B cell (primary cell): ENCODE results near the gene NCOA1. TPM values are rescaled to one million over a fixed set of nuclear protein-coding genes. Genes with fewer than 3 reads are reported as not detected.

Experiments used
- ATAC-seq: fragments of 200-7000 bp; cut with Tn5 transposase; one replicate; pipeline ENCODE4 v1.10.0; 2021; ENCODE audit warnings: low read depth, mild to moderate bottlenecking, moderate number of reproducible peaks, moderate library complexity
- CTCF ChIA-PET: fragments of 350-600 bp; sonication (Branson Sonifier 250); formaldehyde crosslinking; loops from one replicate; lab custom pipeline; 2021; ENCODE audit warnings: antibody characterized with exemption, inconsistent platforms; lab: Charles Lee
- POLR2A ChIA-PET: fragments of 350-600 bp; sonication (Branson Sonifier 250); formaldehyde crosslinking; loops from one replicate; lab custom pipeline; 2021; ENCODE audit warnings: antibody characterized with exemption; lab: Charles Lee
- DNase-seq: peaks from one replicate; pipeline ENCODE4 v3.0.0; 2013
- H2AFZ ChIP-seq: 2 replicates; pipeline ENCODE4 v1.6.1; 2012; ENCODE audit warnings: mild to moderate bottlenecking, low read depth, low read length; ENCODE audit not compliant: insufficient read depth, poor library complexity, severe bottlenecking
- H3K27ac ChIP-seq, 2 donors: 1 replicate in 1 of 2; 2 replicates in 1 of 2; pipeline ENCODE4 v1.5.1; 2012 to 2013; ENCODE audit warnings: low read length in 2 of 2, mild to moderate bottlenecking in 2 of 2, moderate library complexity in 1 of 2
- H3K27me3 ChIP-seq, 4 experiments: fragments of 200-600 bp in 1 of 4; sonication (generic) in 1 of 4; replicated peaks in 1 of 4; 1 replicate in 2 of 4; 2 replicates in 2 of 4; pipeline versions ENCODE4 v1.6.1 to v1.7.0; 2013 to 2016; ENCODE audit warnings: low read length in 3 of 4, mild to moderate bottlenecking in 2 of 4, mixed read lengths in 1 of 4, moderate library complexity in 1 of 4; ENCODE audit not compliant: insufficient read depth in 4 of 4, control insufficient read depth in 3 of 4; ENCODE audit errors: control extremely low read depth in 1 of 4
- H3K36me3 ChIP-seq, 2 experiments: replicated peaks in 1 of 2; 1 replicate in 1 of 2; 2 replicates in 1 of 2; pipeline versions ENCODE4 v1.6.1 to v1.7.1; 2013; ENCODE audit warnings: low read length in 1 of 2; ENCODE audit not compliant: insufficient read depth in 2 of 2, control insufficient read depth in 1 of 2; ENCODE audit errors: control extremely low read depth in 1 of 2, extremely low read depth in 1 of 2
- H3K4me1 ChIP-seq, 2 donors: fragments of 200-600 bp in 1 of 2; sonication (generic) in 1 of 2; 1 replicate in 1 of 2; 2 replicates in 1 of 2; pipeline versions ENCODE4 v1.5.1 to v1.6.1; 2013 to 2017; ENCODE audit warnings: low read length in 2 of 2; ENCODE audit not compliant: control insufficient read depth in 2 of 2, insufficient read depth in 2 of 2
- H3K4me2 ChIP-seq: replicated peaks from 2 replicates; pipeline ENCODE3; 2012; ENCODE audit warnings: mild to moderate bottlenecking, low read depth, low read length; ENCODE audit not compliant: poor library complexity, severe bottlenecking
- H3K4me3 ChIP-seq, 5 experiments: fragments of 200-600 bp in 1 of 5; sonication (generic) in 1 of 5; 1 replicate in 3 of 5; 2 replicates in 2 of 5; pipeline versions ENCODE4 v1.5.1 to v1.7.0; 2011 to 2016; ENCODE audit warnings: low read length in 4 of 5, mild to moderate bottlenecking in 4 of 5, low read depth in 2 of 5, control low read depth in 1 of 5, moderate library complexity in 1 of 5; ENCODE audit not compliant: insufficient read depth in 1 of 5; ENCODE audit errors: control extremely low read depth in 1 of 5, extremely low read depth in 1 of 5
- H3K79me2 ChIP-seq: fragments of 200-600 bp; sonication (generic); one replicate; pipeline ENCODE4 v1.6.0; 2016; ENCODE audit warnings: low read length; ENCODE audit not compliant: control insufficient read depth, insufficient read depth
- H3K9ac ChIP-seq: fragments of 200-600 bp; sonication (generic); 2 replicates; pipeline ENCODE4 v1.6.1; 2017; ENCODE audit warnings: mild to moderate bottlenecking, low read length, moderate library complexity
- H3K9me3 ChIP-seq, 3 donors: one replicate each; pipeline versions ENCODE4 v1.6.1 to v1.7.1; 2013; ENCODE audit warnings: low read length in 2 of 3; ENCODE audit not compliant: control insufficient read depth in 2 of 3, insufficient read depth in 1 of 3; ENCODE audit errors: control extremely low read depth in 1 of 3
- H4K20me1 ChIP-seq: 2 replicates; pipeline ENCODE4 v1.6.0; 2012; ENCODE audit warnings: mild to moderate bottlenecking, low read length; ENCODE audit not compliant: insufficient read depth, control insufficient read depth, poor library complexity, severe bottlenecking
- H3K27ac Mint-ChIP-seq: one replicate; pipeline ENCODE4 v1.8.0; 2021; ENCODE audit warnings: mixed read lengths
- H3K27me3 Mint-ChIP-seq: one replicate; pipeline ENCODE4 v1.8.0; 2021; ENCODE audit warnings: mixed read lengths
- H3K4me1 Mint-ChIP-seq: one replicate; pipeline ENCODE4 v1.8.0; 2021; ENCODE audit warnings: mixed read lengths
- H3K4me3 Mint-ChIP-seq: one replicate; pipeline ENCODE4 v1.8.0; 2021; ENCODE audit warnings: mixed read lengths
- H3K9me3 Mint-ChIP-seq: one replicate; pipeline ENCODE4 v1.8.0; 2022; ENCODE audit warnings: mixed read lengths; ENCODE audit not compliant: insufficient read depth
- CTCF ChIP-seq: fragments of 200-600 bp; IDR thresholded peaks from one replicate; pipeline ENCODE4 v1.8.0; 2022; ENCODE audit warnings: antibody characterized with exemption, mild to moderate bottlenecking
- EZH2 ChIP-seq: IDR thresholded peaks from 2 replicates; pipeline ENCODE4 v1.6.1; 2012; ENCODE audit warnings: borderline replicate concordance, low read depth, mild to moderate bottlenecking, moderate library complexity, low read length; ENCODE audit not compliant: insufficient read depth, poor library complexity, severe bottlenecking
- WGBS: methylation state at CpG from one replicate; pipeline ENCODE4 v1.1.5; 2013; ENCODE audit warnings: missing lambda C conversion rate; ENCODE audit not compliant: insufficient coverage; 5-methylcytosine and 5-hydroxymethylcytosine counted together
- intact Hi-C: fragments of 100-400 bp; cut with micrococcal nuclease; formaldehyde crosslinking; loops from one replicate; pipeline ENCODE4 v1.10.0; 2022
- polyA plus RNA-seq: library from polyadenylated mRNA; depleted of rRNA; stranded (reverse); fragments of >200 nt; gene quantifications from 2 replicates; pipeline ENCODE4 v1.2.3, GENCODE V29; 2012
- total RNA-seq, 2 donors: library from RNA; stranded (reverse); fragments of 120-200 nt in 1 of 2; gene quantifications; 1 replicate in 1 of 2; 2 replicates in 1 of 2; pipeline versions ENCODE4 v1.2.3 to v1.2.4, GENCODE V29; 2013 to 2022

NCOA1 gene
- total and polyA plus RNA-seq, 2 donors (not counting 1 experiment from before 2014, with no cell fraction given) = 11.6 to 49.1 TPM

GRCh38 chr2:24672589-24672988, 181.5 kb downstream of the NCOA1 start:
- H3K4me3 ChIP-seq = no peak overlapping the region
- H3K4me1 ChIP-seq = no peaks in the 10 kb centered on the region
- intact Hi-C loops = no loop called here
- H3K9me3 ChIP-seq = no peaks in the 10 kb centered on the region
- WGBS = no CpG with 5 or more reads among the region's 3 CpGs
- CTCF ChIA-PET = no interaction called here
- no peak overlapping the region for H3K9ac ChIP-seq
- H3K79me2 ChIP-seq = no peaks in the 10 kb centered on the region
- H3K4me2 ChIP-seq = no peak overlapping the region
- H3K4me1 Mint-ChIP-seq = no peaks in the 10 kb centered on the region
- H3K4me3 Mint-ChIP-seq = no peak overlapping the region
- no peak overlapping the region for H3K27ac Mint-ChIP-seq
- TF ChIP-seq EZH2 (no peak), CTCF (no peak)
- no peak for ATAC-seq
- H3K36me3 ChIP-seq = peaks cover 2 to 9% of the 10 kb centered on the region in 2 experiments
- H2AFZ ChIP-seq = no peak overlapping the region
- H3K27me3 ChIP-seq = no peaks in the 10 kb centered on the region
- DNase-seq = no peak
- H3K27me3 Mint-ChIP-seq = no peaks in the 10 kb centered on the region
- POLR2A ChIA-PET = no interaction called here
- H3K9me3 Mint-ChIP-seq = no peaks in the 10 kb centered on the region
- H4K20me1 ChIP-seq = no peaks in the 10 kb centered on the region
- no peak overlapping the region for H3K27ac ChIP-seq

GRCh38 chr2:24675338-24675737, 184.3 kb downstream of the NCOA1 start:
- Histone ChIP-seq H3K4me3 (no peak overlapping the region), H2AFZ (no peak overlapping the region), H3K27ac (no peak overlapping the region), H3K4me2 (no peak overlapping the region), H4K20me1 (no peaks in the 10 kb centered on the region), H3K79me2 (no peaks in the 10 kb centered on the region), H3K27me3 (no peaks in the 10 kb centered on the region), H3K9me3 (peaks cover 0 to 2% (median 0%) of the 10 kb centered on the region in 3 donors), H3K9ac (no peak overlapping the region), H3K4me1 (no peaks in the 10 kb centered on the region), H3K36me3 (peaks cover 3 to 21% of the 10 kb centered on the region in 2 experiments)
- intact Hi-C loops = no loop called here
- no peaks in the 10 kb centered on the region for H3K4me1 Mint-ChIP-seq
- H3K27ac Mint-ChIP-seq = no peak overlapping the region
- ChIA-PET POLR2A (no interaction called here), CTCF (no interaction called here)
- TF ChIP-seq CTCF (no peak), EZH2 (no peak)
- no peak for ATAC-seq
- H3K4me3 Mint-ChIP-seq = no peak overlapping the region
- 98% methylated on average over 6 of the region's 7 CpGs for WGBS
- no peaks in the 10 kb centered on the region for H3K27me3 Mint-ChIP-seq
- no peaks in the 10 kb centered on the region for H3K9me3 Mint-ChIP-seq
- DNase-seq = no peak
